ENCODE results near the gene APOB. TPM values are rescaled to one million over a fixed set of nuclear protein-coding genes. Genes with fewer than 3 reads are reported as not detected.

The APOB gene
- total RNA-seq, 1 donor from 2014 or later: under 0.01 TPM

- FAIRE-seq: no peak
- TF ChIP-seq CTCF (IDR thresholded peaks at IDR 0.05; ENCODE audit: insufficient read depth, low read length, severe bottlenecking): no peak
- DNase-seq (ENCODE audit: low read depth): no peak
- Histone ChIP-seq H3K4me3 (ENCODE audit: low read depth, low read length) (no peak overlapping the region), H3K27me3 (ENCODE audit: control insufficient read depth, insufficient read depth, low read length) (no peaks in the 10 kb centered on the region), H3K36me3 (ENCODE audit: control insufficient read depth, insufficient read depth, low read length) (no peaks in the 10 kb centered on the region)
These were observed 30.6 kb downstream of the APOB start for GRCh38 chr2:21013043-21013816.

GRCh38 chr2:21012557-21012937 is 31.3 kb downstream of the APOB start:
- DNase-seq (ENCODE audit: low read depth) (no peak), FAIRE-seq (no peak)
- Histone ChIP-seq H3K27me3 (ENCODE audit: control insufficient read depth, insufficient read depth, low read length) (no peaks in the 10 kb centered on the region), H3K36me3 (ENCODE audit: control insufficient read depth, insufficient read depth, low read length) (no peaks in the 10 kb centered on the region), H3K4me3 (ENCODE audit: low read depth, low read length) (no peak overlapping the region)
- no peak for TF ChIP-seq CTCF (IDR thresholded peaks at IDR 0.05; ENCODE audit: insufficient read depth, low read length, severe bottlenecking)

- no peaks in the 10 kb centered on the region for H3K36me3 ChIP-seq (ENCODE audit: control insufficient read depth, insufficient read depth, low read length)
- no peak for TF ChIP-seq CTCF (IDR thresholded peaks at IDR 0.05; ENCODE audit: insufficient read depth, low read length, severe bottlenecking)
These were observed 31.9 kb downstream of the APOB start for GRCh38 chr2:21011876-21012556.

GRCh38 chr2:21011453-21011852 is 32.4 kb downstream of the APOB start:
- no peak for TF ChIP-seq CTCF (IDR thresholded peaks at IDR 0.05; ENCODE audit: insufficient read depth, low read length, severe bottlenecking)
- no peaks in the 10 kb centered on the region for H3K27me3 ChIP-seq (ENCODE audit: control insufficient read depth, insufficient read depth, low read length)
- H3K36me3 ChIP-seq (ENCODE audit: control insufficient read depth, insufficient read depth, low read length): no peaks in the 10 kb centered on the region
- no peak for FAIRE-seq
- no peak overlapping the region for H3K4me3 ChIP-seq (ENCODE audit: low read depth, low read length)
- no peak for DNase-seq (ENCODE audit: low read depth)

More at GRCh38 chr2:21011876-21012556, 31.9 kb downstream of the APOB start:
- no peak for DNase-seq (ENCODE audit: low read depth)
- Histone ChIP-seq H3K27me3 (ENCODE audit: control insufficient read depth, insufficient read depth, low read length) (no peaks in the 10 kb centered on the region), H3K4me3 (ENCODE audit: low read depth, low read length) (no peak overlapping the region)
- no peak for FAIRE-seq

- H3K27me3 ChIP-seq (ENCODE audit: control insufficient read depth, insufficient read depth, low read length): no peaks in the 10 kb centered on the region
- no peak for DNase-seq (ENCODE audit: low read depth)
These were observed 32.9 kb downstream of the APOB start for GRCh38 chr2:21010813-21011439.

More at GRCh38 chr2:21010813-21011439, 32.9 kb downstream of the APOB start:
- H3K4me3 ChIP-seq (ENCODE audit: low read depth, low read length): no peak overlapping the region
- no peaks in the 10 kb centered on the region for H3K36me3 ChIP-seq (ENCODE audit: control insufficient read depth, insufficient read depth, low read length)
- FAIRE-seq: no peak
- TF ChIP-seq CTCF (IDR thresholded peaks at IDR 0.05; ENCODE audit: insufficient read depth, low read length, severe bottlenecking): no peak
